ENCODE measurements around the gene MED15.

DNA sequence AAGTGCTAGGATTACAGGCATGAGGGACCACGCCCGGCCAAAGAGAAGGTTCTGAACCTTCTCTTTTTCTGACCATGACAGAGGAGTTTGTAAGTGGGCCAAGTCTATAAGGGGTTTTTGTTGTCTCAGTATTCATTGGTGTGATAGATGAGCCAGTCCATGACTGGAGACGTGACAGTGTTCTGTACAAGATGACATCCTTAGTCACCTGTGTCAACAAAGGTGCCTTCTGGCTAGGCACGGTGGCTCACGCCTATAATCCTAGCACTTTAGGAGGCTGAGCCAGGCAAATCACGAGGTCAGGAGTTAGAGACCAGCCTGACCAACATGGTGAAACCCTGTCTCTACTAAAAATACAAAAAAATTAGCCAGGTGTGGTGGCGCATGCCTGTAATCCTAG lies 7.6 kb upstream of the MED15 start:
- TF ChIP-seq POLR2AphosphoS5 (IDR thresholded peaks at IDR 0.05; ENCODE audit: low read depth, low read length) (no peak), POLR2A (IDR thresholded peaks at IDR 0.05; ENCODE audit: low read depth, low read length) (no peak)
